Renal cortical epithelial cell (primary cell): ENCODE data around the gene EZR. TPM values are rescaled to one million over a fixed set of nuclear protein-coding genes. Genes with fewer than 3 reads are reported as not detected.

ENCODE experiments used
- DNase-seq: peaks from one replicate; pipeline ENCODE4 v3.0.0-alpha.2; 2011; ENCODE audit warnings: low read depth
- total RNA-seq: library from RNA; depleted of rRNA; stranded (reverse); fragments of >200 nt; gene quantifications from 2 replicates; pipeline ENCODE4 v1.2.3, GENCODE V29; 2014

The EZR gene
- total RNA-seq, 1 donor from 2014 or later: 307 TPM

GRCh38 chr6:158776737-158777136 lies 42.4 kb downstream of the EZR start:
- DNase-seq: no peak

GRCh38 chr6:158775832-158776231 lies 43.3 kb downstream of the EZR start:
- DNase-seq: no peak

- no peak for DNase-seq
Observed at GRCh38 chr6:158774717-158775449, 44.3 kb downstream of the EZR start.

GRCh38 chr6:158773581-158774449 lies 45.4 kb downstream of the EZR start:
- no peak for DNase-seq

- peak; percentile 65 for DNase-seq
Observed at GRCh38 chr6:158772851-158773371, 46.3 kb downstream of the EZR start.

- DNase-seq: no peak
Observed at GRCh38 chr6:158772172-158772571, 47.0 kb downstream of the EZR start.

- DNase-seq: no peak
Observed at GRCh38 chr6:158771399-158772152, 47.6 kb downstream of the EZR start.

- DNase-seq: no peak
Observed at GRCh38 chr6:158770533-158771330, 48.4 kb downstream of the EZR start.

- no peak for DNase-seq
Observed at GRCh38 chr6:158769771-158770432, 49.3 kb downstream of the EZR start.

- no peak for DNase-seq
Observed at GRCh38 chr6:158769234-158769770, 49.9 kb downstream of the EZR start.

- no peak for DNase-seq
Observed at GRCh38 chr6:158768436-158768835, 50.7 kb downstream of the EZR start.

GRCh38 chr6:158767709-158768108 lies 51.5 kb downstream of the EZR start:
- no peak for DNase-seq

- no peak for DNase-seq
Observed at GRCh38 chr6:158766621-158767455, 52.3 kb downstream of the EZR start.

- DNase-seq: no peak
Observed at GRCh38 chr6:158765499-158766068, 53.6 kb downstream of the EZR start.

- DNase-seq: no peak
Observed at GRCh38 chr6:158764926-158765325, 54.2 kb downstream of the EZR start.

GRCh38 chr6:158764183-158764849 lies 54.9 kb downstream of the EZR start:
- no peak for DNase-seq

GRCh38 chr6:158763434-158764182 lies 55.6 kb downstream of the EZR start:
- no peak for DNase-seq
